ENCODE data around the gene ARHGAP10.

ARHGAP10 gene

GRCh38 chr4:147788791-147789190, 56.9 kb downstream of the ARHGAP10 start:
- H3K4me3 ChIP-seq (ENCODE audit: low read depth, low read length): no peak overlapping the region
- no peak for DNase-seq (ENCODE audit: low read depth)
- no peak for TF ChIP-seq CTCF (IDR thresholded peaks at IDR 0.05; ENCODE audit: low read depth, low read length)
- no peak for TF ChIP-seq MYC (IDR thresholded peaks at IDR 0.05; ENCODE audit: low read depth, low read length)
- no peak for TF ChIP-seq POLR2A (IDR thresholded peaks at IDR 0.05; ENCODE audit: extremely low read depth, insufficient read length)
- TF ChIP-seq MAX (IDR thresholded peaks at IDR 0.05; ENCODE audit: low read depth, low read length): no peak

DNA sequence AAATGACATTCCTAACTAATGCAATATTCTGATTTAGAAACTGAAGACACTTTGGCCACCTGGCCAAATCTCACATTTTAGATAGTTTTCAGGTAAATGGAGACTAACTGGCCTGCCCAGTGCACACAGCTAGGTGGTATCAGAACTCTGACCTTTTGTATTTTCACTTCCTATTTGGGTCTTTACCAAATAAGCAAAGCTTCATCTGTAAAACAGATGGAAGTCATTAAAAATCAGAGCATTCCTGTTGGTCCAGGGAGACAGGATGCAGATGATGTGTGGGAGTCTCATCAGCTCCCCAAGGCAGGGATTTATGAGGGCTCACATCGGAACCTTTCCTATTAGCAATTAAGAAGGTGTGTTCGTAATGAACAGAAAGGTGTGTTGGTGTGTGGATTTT, 57.7 kb downstream of the ARHGAP10 start:
- DNase-seq (ENCODE audit: low read depth): no peak
- TF ChIP-seq POLR2A (IDR thresholded peaks at IDR 0.05; ENCODE audit: extremely low read depth, insufficient read length): no peak
- no peak for TF ChIP-seq MYC (IDR thresholded peaks at IDR 0.05; ENCODE audit: low read depth, low read length)
- no peak for TF ChIP-seq MAX (IDR thresholded peaks at IDR 0.05; ENCODE audit: low read depth, low read length)
- no peak for TF ChIP-seq CTCF (IDR thresholded peaks at IDR 0.05; ENCODE audit: low read depth, low read length)
- H3K4me3 ChIP-seq (ENCODE audit: low read depth, low read length): no peak overlapping the region

DNA sequence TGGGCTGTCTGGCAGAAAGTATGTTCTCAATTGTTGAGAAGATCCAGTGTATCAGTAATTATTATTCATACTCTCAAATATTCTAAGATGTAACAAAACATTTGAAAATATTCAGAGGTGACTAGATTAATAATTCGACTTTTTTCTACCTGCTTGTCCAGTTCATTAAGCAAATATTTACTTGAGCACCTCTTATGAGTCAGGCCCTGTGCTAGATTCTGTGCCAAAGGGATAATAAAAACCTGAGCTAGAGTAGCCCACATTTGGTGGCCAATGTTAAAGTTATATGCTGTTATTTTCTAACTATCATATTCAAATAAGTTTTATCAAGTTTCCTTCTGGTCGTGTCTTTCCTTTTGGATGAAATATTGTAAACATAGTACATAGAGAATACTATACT, 58.5 kb downstream of the ARHGAP10 start:
- DNase-seq (ENCODE audit: low read depth): no peak
- no peak overlapping the region for H3K4me3 ChIP-seq (ENCODE audit: low read depth, low read length)
- TF ChIP-seq CTCF (IDR thresholded peaks at IDR 0.05; ENCODE audit: low read depth, low read length): no peak
- TF ChIP-seq MAX (IDR thresholded peaks at IDR 0.05; ENCODE audit: low read depth, low read length): no peak
- TF ChIP-seq MYC (IDR thresholded peaks at IDR 0.05; ENCODE audit: low read depth, low read length): no peak
- TF ChIP-seq POLR2A (IDR thresholded peaks at IDR 0.05; ENCODE audit: extremely low read depth, insufficient read length): no peak

DNA sequence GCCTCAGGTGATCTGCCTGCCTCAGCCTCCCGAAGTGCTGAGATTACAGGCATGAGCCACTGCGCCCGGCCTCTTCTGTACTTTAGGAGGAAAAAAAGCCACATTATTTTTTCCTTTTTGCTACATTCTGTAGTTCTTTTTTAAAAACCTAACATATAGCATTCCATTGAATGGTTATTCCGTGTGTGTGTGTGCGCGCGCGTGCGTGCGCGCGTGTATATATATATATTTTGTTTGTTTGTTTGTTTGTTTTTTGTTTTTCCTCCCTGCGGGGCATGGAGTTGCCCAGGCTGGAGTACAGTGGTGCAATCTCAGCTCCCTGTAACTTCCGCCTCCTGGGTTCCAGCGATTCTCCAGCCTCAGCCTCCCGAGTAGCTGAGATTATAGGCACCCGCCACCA, 59.5 kb downstream of the ARHGAP10 start:
- no peak for DNase-seq (ENCODE audit: low read depth)
- no peak overlapping the region for H3K4me3 ChIP-seq (ENCODE audit: low read depth, low read length)
- no peak for TF ChIP-seq POLR2A (IDR thresholded peaks at IDR 0.05; ENCODE audit: extremely low read depth, insufficient read length)
- no peak for TF ChIP-seq MYC (IDR thresholded peaks at IDR 0.05; ENCODE audit: low read depth, low read length)
- no peak for TF ChIP-seq CTCF (IDR thresholded peaks at IDR 0.05; ENCODE audit: low read depth, low read length)
- no peak for TF ChIP-seq MAX (IDR thresholded peaks at IDR 0.05; ENCODE audit: low read depth, low read length)

- no peak for DNase-seq (ENCODE audit: low read depth)
- TF ChIP-seq POLR2A (IDR thresholded peaks at IDR 0.05; ENCODE audit: extremely low read depth, insufficient read length) (no peak), MAX (IDR thresholded peaks at IDR 0.05; ENCODE audit: low read depth, low read length) (no peak), MYC (IDR thresholded peaks at IDR 0.05; ENCODE audit: low read depth, low read length) (no peak), CTCF (IDR thresholded peaks at IDR 0.05; ENCODE audit: low read depth, low read length) (no peak)
- no peak overlapping the region for H3K4me3 ChIP-seq (ENCODE audit: low read depth, low read length)
These were observed 60.0 kb downstream of the ARHGAP10 start for GRCh38 chr4:147791865-147792264.

Measured in NB4 (cell line).